Activated CD4-positive, alpha-beta T cell treated with anti-CD3 and anti-CD28 coated beads for 36 hours (primary cell): ENCODE results near the gene C1R. TPM values are rescaled to one million over a fixed set of nuclear protein-coding genes. Genes with fewer than 3 reads are reported as not detected.

Source experiments
- ATAC-seq: fragments of 200-7000 bp; cut with Tn5 transposase; one replicate; pipeline ENCODE4 v1.10.0; 2021; ENCODE audit warnings: mild to moderate bottlenecking, moderate library complexity
- CTCF ChIA-PET: fragments of 350-600 bp; sonication (Branson Sonifier 250); formaldehyde crosslinking; loops from one replicate; lab custom pipeline; 2021; ENCODE audit warnings: antibody characterized with exemption; lab: Charles Lee
- POLR2A ChIA-PET: fragments of 350-600 bp; sonication (Branson Sonifier 250); formaldehyde crosslinking; loops from one replicate; lab custom pipeline; 2021; ENCODE audit warnings: antibody characterized with exemption, inconsistent platforms; lab: Charles Lee
- DNase-seq: peaks from one replicate; pipeline ENCODE4 v3.0.0-alpha.2; 2020
- H3K27ac Mint-ChIP-seq: one replicate; pipeline ENCODE4 v1.8.0; 2021; ENCODE audit warnings: mixed read lengths
- H3K27me3 Mint-ChIP-seq: one replicate; pipeline ENCODE4 v1.8.0; 2021; ENCODE audit warnings: mixed read lengths
- H3K36me3 Mint-ChIP-seq: one replicate; pipeline ENCODE4 v1.8.0; 2021; ENCODE audit warnings: low read depth, mixed read lengths
- H3K4me1 Mint-ChIP-seq: one replicate; pipeline ENCODE4 v1.8.0; 2021; ENCODE audit warnings: mixed read lengths
- H3K4me3 Mint-ChIP-seq: one replicate; pipeline ENCODE4 v1.8.0; 2021; ENCODE audit warnings: mild to moderate bottlenecking, moderate library complexity, mixed read lengths
- H3K9me3 Mint-ChIP-seq: one replicate; pipeline ENCODE4 v1.8.0; 2021; ENCODE audit warnings: low read depth, mixed read lengths
- intact Hi-C, 2 experiments: fragments of 100-400 bp; cut with DNase I in 1 of 2; cut with micrococcal nuclease in 1 of 2; formaldehyde crosslinking; loops; one replicate each; pipeline versions ENCODE4 v1.14.2 to v1.15.1; 2022 to 2024; cut with DNase I, micrococcal nuclease
- total RNA-seq, 2 experiments: library from RNA; stranded (reverse); gene quantifications; one replicate each; pipeline ENCODE4 v1.2.3, GENCODE V29; 2021

The C1R gene
- total RNA-seq, 2 experiments from 2014 or later = 1.4 to 2.2 TPM

DNA sequence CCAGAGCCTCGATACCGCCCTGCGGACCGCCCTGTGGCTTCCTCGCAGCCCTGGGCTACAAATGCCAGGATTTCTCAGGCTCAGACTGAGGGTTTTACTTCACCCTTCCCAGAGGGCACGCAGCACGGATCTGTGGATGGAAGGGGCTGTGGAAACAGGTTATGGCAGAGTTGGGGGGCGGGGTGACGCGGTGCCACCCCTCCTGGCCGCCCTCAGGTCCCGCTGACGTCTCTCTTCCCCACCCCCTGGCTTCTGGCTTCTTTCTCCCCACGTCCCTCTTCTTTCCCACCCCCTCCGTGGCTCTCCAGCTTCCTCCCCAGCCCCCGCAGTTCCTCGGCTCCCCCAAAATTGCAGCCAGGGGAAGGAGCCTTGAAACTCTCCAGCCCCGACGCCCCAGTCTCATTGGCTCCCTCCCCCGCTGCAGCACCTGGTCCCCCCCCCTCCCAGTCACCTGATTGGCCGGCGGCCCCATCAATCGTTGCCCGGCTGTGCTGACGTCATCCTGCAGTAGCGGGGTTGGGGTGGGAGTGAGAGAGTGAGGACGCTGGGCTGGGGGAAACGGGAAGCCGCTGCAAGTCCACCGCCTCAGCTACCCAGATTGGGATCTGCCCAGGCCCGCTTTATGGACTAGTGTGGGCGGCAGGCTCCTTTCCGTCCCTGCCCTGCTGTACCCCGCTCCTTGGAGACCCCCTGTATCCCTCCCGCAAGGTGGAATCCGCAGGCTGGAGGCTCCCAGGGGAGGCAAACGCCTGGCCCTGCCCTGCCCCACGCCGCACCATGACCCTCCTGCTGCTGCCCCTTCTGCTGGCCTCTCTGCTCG lies 37.8 kb upstream of the C1R start, which contains the start of gene CLSTN3:
Gene CLSTN3 (plus strand): TSS at position 500 of the 820 bp plus-strand sequence. CDS start 278 bp downstream, at position 778.
- peak; percentile 93 for DNase-seq
- H3K27me3 Mint-ChIP-seq = no peaks in the 10 kb centered on the region
- intact Hi-C loops = loop anchor here in 1 of 2 experiments (1.0 to 2.0 kb wide), 4 partner anchors 22 to 897 kb away; partner anchors contain the start of genes LPCAT3 and PEX5
- peak within 1 kb of the TSS; percentile 74 for H3K27ac Mint-ChIP-seq
- H3K4me3 Mint-ChIP-seq = peak within 1 kb of the TSS; percentile 80
- H3K9me3 Mint-ChIP-seq = no peaks in the 10 kb centered on the region
- CTCF ChIA-PET = interaction anchor here (0.6 to 2.6 kb wide), 4 partner anchors 14 to 183 kb away, joined by 3 to 13 read pairs (median 3); partner anchors contain the start of gene C1RL
- peak; percentile 89 for ATAC-seq
- H3K4me1 Mint-ChIP-seq = peaks cover 31% of the 10 kb centered on the region
- POLR2A ChIA-PET = interaction anchor here (0.6 kb wide), 1 partner anchor 51 kb away, joined by 5 read pairs; no protein-coding TSS in a partner anchor
- peaks cover under 1% of the 10 kb centered on the region for H3K36me3 Mint-ChIP-seq

DNA sequence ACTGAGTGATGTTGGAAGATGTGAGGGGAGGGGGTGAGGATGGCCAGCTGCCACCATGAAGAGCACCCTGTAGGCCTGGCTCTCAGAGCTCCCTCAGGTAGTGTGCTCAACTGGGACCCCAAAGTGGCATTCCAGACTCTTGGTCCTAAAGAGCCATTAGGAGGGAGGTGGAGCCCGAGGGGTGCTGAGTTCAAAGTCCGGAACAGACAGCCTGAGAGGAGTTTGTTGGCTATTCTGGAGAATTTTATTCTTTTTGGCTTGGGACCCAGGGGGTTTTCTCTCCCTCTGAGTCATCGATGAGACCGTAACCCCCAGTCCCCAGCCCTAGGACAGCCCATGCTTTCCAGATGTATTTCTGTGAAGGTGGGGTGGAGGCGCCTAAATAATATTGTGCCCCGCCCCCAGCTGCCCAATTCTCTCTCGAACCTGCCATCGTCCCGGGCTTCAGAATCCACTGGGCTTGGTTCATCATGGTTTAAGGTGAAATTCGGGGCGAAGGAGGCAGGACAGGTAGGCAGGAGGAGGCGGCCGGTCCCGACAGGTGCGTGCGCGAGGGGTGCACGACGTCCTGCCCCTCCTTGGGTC lies 37.1 kb upstream of the C1R start:
- Mint-ChIP-seq H3K36me3 (no peaks in the 10 kb centered on the region), H3K4me3 (peak overlapping the region; percentile 80), H3K27ac (no peak overlapping the region), H3K4me1 (peaks cover 31% of the 10 kb centered on the region), H3K27me3 (no peaks in the 10 kb centered on the region), H3K9me3 (no peaks in the 10 kb centered on the region)
- DNase-seq (no peak), ATAC-seq (no peak)
- POLR2A ChIA-PET = no interaction called here
- intact Hi-C loops = no loop called here
- CTCF ChIA-PET = interaction anchor here (2.6 kb wide), 1 partner anchor 16 kb away, joined by 13 read pairs; no protein-coding TSS in a partner anchor

DNA sequence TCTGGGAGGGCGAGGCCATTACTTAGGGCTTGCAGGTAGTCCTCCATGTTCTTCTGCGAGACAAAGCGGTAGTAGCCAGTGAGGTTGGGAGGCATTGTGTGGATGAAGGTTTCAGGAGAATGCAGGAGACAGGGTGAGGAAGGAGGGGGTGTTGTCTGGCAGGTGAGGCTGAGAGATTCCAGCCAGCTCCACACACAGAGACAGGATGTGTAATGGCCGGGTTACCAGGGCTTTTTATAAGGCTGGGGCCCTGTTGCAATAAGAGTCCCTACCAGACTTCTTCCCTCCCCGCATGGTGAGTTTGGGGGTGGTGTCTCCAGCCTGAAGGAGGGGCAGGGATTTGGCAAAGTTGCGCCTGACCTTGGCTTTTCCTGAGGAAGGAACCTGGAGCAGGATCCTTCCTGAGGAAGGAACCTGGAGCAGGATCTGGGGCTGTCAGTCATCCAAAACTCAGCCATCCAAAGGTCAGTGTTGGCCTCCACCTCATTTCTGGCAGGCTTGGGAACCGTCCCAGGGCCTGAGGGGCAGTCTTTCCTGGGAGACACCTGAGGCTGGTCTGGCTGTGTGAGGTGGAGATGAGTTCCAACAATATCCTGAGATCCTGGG lies 36.5 kb upstream of the C1R start, which contains the start of gene RBP5:
Gene RBP5 (minus strand): TSS at position 209 of the 606 bp plus-strand sequence. CDS start 114 bp downstream, at position 95.
- ChIA-PET POLR2A (no interaction called here), CTCF (no interaction called here)
- no peaks in the 10 kb centered on the region for H3K36me3 Mint-ChIP-seq
- H3K27me3 Mint-ChIP-seq = no peaks in the 10 kb centered on the region
- no peak within 1 kb of the TSS for H3K27ac Mint-ChIP-seq
- no peak for ATAC-seq
- H3K9me3 Mint-ChIP-seq = no peaks in the 10 kb centered on the region
- H3K4me3 Mint-ChIP-seq = peak within 1 kb of the TSS; percentile 80
- intact Hi-C loops = no loop called here
- H3K4me1 Mint-ChIP-seq = peaks cover 31% of the 10 kb centered on the region
- DNase-seq = no peak

DNA sequence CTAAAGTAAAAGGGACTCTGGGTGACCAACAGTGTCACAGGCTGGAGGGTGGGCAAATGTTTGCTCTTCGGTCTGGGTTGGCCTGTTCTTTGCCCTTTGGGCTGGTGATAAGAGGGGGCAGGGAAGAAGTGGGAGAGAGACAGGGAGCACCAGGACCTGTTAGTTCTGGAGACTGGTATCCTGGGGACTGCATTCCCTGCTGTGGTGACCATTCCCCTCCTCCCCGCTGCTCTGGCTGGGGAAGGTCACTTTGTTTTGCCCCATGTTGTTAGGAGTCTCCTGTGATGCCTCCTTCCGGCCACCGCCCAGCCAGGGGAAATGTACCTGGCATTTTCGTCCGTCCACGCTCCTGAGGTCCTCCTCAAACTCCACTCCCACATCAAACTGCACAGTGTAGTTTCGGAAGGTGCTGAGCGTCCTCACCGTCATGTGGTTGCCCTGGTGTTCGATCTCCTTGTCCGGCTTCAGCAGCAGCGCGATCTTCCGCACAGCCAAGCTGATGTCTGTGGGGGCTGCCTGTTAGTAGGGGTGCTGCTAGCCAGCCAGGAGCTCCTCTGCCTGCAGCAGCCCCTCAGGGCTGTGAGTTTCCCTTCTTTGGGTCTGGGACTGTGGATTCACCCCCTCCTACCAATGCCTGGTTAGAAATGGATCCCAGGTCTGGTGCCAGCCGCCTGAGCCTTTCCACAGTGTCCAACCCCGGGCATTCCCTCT lies 35.8 kb upstream of the C1R start:
- no peak for DNase-seq
- intact Hi-C loops = no loop called here
- POLR2A ChIA-PET = no interaction called here

DNA sequence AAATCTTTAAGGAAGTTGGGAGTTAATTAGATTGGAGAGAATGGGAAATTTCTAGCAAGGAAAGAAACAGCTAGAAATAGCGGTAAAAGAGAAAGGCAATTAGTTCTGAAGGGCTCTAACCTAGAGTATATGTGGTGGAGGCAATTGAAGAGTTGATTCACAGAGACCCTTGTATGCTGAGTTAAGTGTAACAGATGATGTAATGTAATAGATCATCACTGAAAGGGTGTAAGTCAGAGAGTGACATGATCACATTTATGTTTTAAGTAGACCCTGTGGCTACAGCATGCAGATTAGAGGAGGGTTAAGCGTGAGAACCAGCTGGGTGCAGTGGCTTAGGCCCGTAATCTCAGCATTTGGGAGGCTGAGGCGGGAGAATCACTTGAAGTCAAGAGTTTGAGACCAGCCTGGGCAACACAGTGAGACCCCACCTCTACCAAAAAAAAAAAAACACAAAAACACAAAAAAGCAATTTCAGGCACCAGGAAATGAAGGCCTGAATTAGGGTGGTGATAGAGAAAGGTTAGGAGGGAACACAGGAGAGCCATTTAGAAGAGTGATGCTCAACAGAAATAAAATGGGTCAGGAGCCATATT lies 33.5 kb upstream of the C1R start:
- CTCF ChIA-PET = interaction anchor here (0.6 to 1.2 kb wide), 3 partner anchors 13 to 19 kb away, joined by 3 to 5 read pairs (median 3); no protein-coding TSS in a partner anchor
- H3K4me3 Mint-ChIP-seq = no peak overlapping the region
- POLR2A ChIA-PET = no interaction called here

More for the DNA sequence above, 35.8 kb upstream of the C1R start:
- ATAC-seq = no peak
- no peak overlapping the region for H3K27ac Mint-ChIP-seq
- no peak overlapping the region for H3K4me3 Mint-ChIP-seq
- no peaks in the 10 kb centered on the region for H3K36me3 Mint-ChIP-seq
- no peaks in the 10 kb centered on the region for H3K27me3 Mint-ChIP-seq
- H3K4me1 Mint-ChIP-seq = peaks cover 31% of the 10 kb centered on the region
- H3K9me3 Mint-ChIP-seq = no peaks in the 10 kb centered on the region
- CTCF ChIA-PET = no interaction called here

DNA sequence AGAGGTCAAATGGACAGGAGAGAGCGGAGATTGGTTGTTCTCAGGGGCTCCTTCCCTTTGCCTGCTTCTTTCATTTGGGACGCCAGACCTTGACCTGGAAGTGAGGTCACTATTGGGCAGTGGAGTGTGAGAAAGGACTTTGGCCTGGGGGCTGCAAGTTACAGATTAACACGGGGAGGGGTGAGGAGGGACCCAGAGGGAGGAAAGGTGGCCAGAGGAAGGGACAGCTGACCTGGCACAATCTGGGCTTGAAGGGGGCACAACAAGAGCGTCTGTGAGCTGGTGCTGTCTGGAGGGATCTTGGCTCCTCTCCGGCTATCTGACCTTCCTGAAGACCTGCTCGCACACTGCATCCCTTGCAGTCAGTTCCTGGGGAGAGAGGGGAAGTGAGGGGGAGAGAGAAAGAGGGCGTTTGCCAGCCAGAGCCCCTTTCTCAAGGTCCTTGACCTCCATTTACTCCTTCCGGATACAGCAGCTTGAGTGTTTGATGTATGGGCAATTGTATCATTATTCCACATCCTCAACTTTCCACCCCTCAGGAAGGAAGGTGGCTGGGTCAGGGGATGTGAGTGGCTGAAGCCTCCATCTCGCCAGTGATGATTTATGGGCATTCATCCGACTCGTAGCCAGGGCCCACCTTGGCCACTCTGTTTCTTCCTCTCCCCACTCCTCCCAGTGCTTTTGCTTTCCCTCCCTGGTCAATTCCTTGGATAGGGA lies 31.7 kb upstream of the C1R start:
- no peaks in the 10 kb centered on the region for H3K27me3 Mint-ChIP-seq
- H3K4me3 Mint-ChIP-seq = no peak overlapping the region
- intact Hi-C loops = no loop called here
- DNase-seq (no peak), ATAC-seq (no peak)
- H3K27ac Mint-ChIP-seq = no peak overlapping the region
- H3K9me3 Mint-ChIP-seq = no peaks in the 10 kb centered on the region
- peaks cover 4% of the 10 kb centered on the region for H3K4me1 Mint-ChIP-seq
- H3K36me3 Mint-ChIP-seq = peaks cover 3% of the 10 kb centered on the region
- CTCF ChIA-PET = interaction anchor here (1.1 kb wide), 1 partner anchor 10 kb away, joined by 3 read pairs; no protein-coding TSS in a partner anchor
- POLR2A ChIA-PET = no interaction called here

More for the DNA sequence above, 33.5 kb upstream of the C1R start:
- peaks cover 3% of the 10 kb centered on the region for H3K36me3 Mint-ChIP-seq
- ATAC-seq (no peak), DNase-seq (no peak)
- intact Hi-C loops = no loop called here
- H3K9me3 Mint-ChIP-seq = no peaks in the 10 kb centered on the region
- H3K27ac Mint-ChIP-seq = no peak overlapping the region
- H3K27me3 Mint-ChIP-seq = no peaks in the 10 kb centered on the region
- H3K4me1 Mint-ChIP-seq = peaks cover 17% of the 10 kb centered on the region

DNA sequence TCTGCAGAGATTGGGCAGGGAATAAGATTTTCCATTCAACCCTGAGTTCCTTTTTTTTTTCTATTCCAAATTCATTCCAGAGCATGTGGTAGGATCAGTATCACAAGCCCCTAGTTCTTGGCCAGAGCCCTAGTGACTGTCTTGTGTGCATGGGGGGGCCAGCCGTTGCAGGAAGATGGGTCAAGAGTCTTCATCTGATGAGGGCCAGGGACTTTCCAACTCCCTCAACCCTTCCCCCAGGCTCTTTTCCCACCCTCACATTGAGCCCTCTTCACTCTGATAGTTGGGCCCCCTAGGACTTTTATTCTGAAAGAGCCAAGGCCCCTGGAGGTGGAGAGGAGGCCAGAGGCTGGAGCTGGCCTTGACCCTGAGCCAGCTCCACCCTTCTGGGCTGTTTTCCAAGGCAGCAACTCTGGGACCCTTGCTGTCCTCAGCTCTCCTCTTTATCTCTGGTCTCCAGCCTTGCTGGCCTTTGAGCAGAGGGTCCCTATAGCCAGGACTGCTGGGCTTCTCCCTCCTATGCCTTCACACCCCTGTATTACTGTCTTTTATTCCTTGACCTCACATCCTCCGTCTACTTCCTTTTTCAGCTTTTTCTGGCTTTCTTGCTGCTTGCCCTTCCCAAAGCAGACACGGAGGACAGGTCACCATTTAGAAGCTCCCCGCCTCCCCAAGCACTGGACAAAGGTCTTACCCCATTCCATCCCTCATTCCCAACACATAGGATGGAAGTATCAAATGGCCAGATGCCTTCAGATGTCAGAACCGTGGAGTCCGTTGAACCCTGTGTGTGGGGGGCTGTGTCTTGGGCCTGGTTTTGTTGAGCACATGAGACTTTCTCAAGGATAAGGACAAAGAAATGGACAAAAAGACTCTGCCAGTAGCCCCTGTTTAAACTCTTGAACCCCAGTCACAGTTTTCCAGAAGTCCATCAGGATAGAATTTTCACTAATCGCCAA lies 30.8 kb upstream of the C1R start:
- CTCF ChIA-PET = interaction anchor here (0.5 to 1.1 kb wide), 3 partner anchors 10 to 639 kb away, joined by 3 read pairs; no protein-coding TSS in a partner anchor
- no peak overlapping the region for H3K27ac Mint-ChIP-seq
- DNase-seq (no peak), ATAC-seq (no peak)
- H3K4me3 Mint-ChIP-seq = no peak overlapping the region
- intact Hi-C loops = no loop called here
- H3K9me3 Mint-ChIP-seq = no peaks in the 10 kb centered on the region
- POLR2A ChIA-PET = no interaction called here
- no peaks in the 10 kb centered on the region for H3K4me1 Mint-ChIP-seq
- H3K27me3 Mint-ChIP-seq = no peaks in the 10 kb centered on the region
- H3K36me3 Mint-ChIP-seq = peaks cover 8% of the 10 kb centered on the region

DNA sequence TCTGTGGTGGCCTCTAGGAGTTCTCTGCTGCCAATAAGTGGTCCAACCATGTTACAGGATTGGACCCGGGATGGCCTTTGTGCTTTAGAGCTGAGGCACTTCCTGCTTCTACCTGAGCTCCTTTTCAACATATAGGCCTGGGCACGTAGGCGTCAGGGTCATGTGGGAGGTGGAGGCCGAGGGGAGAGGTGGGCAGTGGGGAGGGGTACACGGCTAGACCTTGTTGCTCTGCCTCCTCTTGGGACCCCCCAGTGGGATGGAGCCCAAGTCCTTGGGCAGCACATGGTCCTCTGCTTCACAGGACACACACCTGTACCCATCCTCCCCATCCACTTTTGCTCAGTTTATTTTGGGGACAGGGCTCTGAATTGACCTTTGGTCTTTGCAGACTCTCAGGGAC lies 29.1 kb upstream of the C1R start:
- DNase-seq (no peak), ATAC-seq (no peak)
- POLR2A ChIA-PET = no interaction called here
- Mint-ChIP-seq H3K27me3 (no peaks in the 10 kb centered on the region), H3K4me3 (no peak overlapping the region), H3K9me3 (no peaks in the 10 kb centered on the region), H3K4me1 (no peaks in the 10 kb centered on the region), H3K27ac (no peak overlapping the region), H3K36me3 (peaks cover 19% of the 10 kb centered on the region)
- intact Hi-C loops = no loop called here
- CTCF ChIA-PET = interaction anchor here (1.8 kb wide), 1 partner anchor 12 kb away, joined by 6 read pairs; the partner anchor contains the start of gene C1RL

DNA sequence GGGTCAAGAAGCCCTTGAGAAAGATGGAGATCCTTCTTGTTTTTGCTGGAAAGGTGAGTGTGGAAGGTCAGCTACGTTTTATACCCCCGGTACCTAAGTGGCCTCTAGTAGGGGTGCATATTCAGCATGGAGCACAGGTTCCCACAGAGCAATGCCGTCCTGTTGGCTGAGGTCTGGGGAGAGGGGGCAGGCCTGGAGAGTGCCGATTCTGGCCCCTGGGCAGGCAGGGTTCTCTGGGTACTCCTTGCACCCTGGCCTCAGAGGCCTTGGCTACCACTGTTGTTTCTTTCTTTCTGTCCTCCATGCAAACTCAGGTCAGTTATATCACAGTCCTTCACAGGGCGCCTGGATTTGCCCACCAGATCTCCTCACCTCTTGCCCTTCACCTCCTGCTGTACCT lies 27.9 kb upstream of the C1R start:
- ATAC-seq = no peak
- H3K4me1 Mint-ChIP-seq = no peaks in the 10 kb centered on the region
- H3K4me3 Mint-ChIP-seq = no peak overlapping the region
- no peaks in the 10 kb centered on the region for H3K27me3 Mint-ChIP-seq
- ChIA-PET CTCF (interaction anchor here (0.6 kb wide), 1 partner anchor 32 kb away, joined by 4 read pairs; no protein-coding TSS in a partner anchor), POLR2A (no interaction called here)
- intact Hi-C loops = no loop called here
- H3K36me3 Mint-ChIP-seq = peaks cover 30% of the 10 kb centered on the region
- no peak overlapping the region for H3K27ac Mint-ChIP-seq
- DNase-seq = no peak
- H3K9me3 Mint-ChIP-seq = no peaks in the 10 kb centered on the region
